ENCODE data around the gene ADAMTS3. TPM values are rescaled to one million over a fixed set of nuclear protein-coding genes. Genes with fewer than 3 reads are reported as not detected.

Gene ADAMTS3
- total RNA-seq, 3 donors from 2014 or later, result 0.17 to 0.57 (median 0.41) TPM

DNA sequence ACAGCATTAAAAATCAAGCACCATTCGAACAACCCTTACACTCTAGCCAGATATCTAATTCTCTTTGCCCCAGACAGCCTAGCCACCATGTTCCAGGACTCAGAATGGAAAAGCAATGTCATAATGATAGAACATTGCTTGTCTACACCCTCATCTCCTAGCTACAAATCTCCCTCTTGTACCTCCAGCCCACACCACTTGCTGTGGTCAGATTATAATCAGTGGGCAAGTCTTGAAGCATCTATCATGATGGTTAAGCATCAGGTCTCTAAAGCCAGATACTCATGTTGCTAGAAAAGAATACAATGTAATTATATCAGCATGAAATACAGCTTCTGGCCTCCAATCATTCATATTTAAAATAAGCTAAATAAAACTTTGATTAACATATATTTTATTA, 268.9 kb downstream of the ADAMTS3 start:
- H3K9me3 ChIP-seq, result no peaks in the 10 kb centered on the region
- DNase-seq (no peak), ATAC-seq (no peak)
- H3K4me3 ChIP-seq, result no peak overlapping the region
- intact Hi-C loops (cut with DNase I, micrococcal nuclease), result no loop called here
- H3K4me1 ChIP-seq (ENCODE audit: low read depth), result no peaks in the 10 kb centered on the region
- TF ChIP-seq, protein P1, sequence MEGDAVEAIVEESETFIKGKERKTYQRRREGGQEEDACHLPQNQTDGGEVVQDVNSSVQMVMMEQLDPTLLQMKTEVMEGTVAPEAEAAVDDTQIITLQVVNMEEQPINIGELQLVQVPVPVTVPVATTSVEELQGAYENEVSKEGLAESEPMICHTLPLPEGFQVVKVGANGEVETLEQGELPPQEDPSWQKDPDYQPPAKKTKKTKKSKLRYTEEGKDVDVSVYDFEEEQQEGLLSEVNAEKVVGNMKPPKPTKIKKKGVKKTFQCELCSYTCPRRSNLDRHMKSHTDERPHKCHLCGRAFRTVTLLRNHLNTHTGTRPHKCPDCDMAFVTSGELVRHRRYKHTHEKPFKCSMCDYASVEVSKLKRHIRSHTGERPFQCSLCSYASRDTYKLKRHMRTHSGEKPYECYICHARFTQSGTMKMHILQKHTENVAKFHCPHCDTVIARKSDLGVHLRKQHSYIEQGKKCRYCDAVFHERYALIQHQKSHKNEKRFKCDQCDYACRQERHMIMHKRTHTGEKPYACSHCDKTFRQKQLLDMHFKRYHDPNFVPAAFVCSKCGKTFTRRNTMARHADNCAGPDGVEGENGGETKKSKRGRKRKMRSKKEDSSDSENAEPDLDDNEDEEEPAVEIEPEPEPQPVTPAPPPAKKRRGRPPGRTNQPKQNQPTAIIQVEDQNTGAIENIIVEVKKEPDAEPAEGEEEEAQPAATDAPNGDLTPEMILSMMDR (IDR thresholded peaks at IDR 0.05), result no peak
- no peaks in the 10 kb centered on the region for H3K36me3 ChIP-seq (ENCODE audit: low read depth)

DNA sequence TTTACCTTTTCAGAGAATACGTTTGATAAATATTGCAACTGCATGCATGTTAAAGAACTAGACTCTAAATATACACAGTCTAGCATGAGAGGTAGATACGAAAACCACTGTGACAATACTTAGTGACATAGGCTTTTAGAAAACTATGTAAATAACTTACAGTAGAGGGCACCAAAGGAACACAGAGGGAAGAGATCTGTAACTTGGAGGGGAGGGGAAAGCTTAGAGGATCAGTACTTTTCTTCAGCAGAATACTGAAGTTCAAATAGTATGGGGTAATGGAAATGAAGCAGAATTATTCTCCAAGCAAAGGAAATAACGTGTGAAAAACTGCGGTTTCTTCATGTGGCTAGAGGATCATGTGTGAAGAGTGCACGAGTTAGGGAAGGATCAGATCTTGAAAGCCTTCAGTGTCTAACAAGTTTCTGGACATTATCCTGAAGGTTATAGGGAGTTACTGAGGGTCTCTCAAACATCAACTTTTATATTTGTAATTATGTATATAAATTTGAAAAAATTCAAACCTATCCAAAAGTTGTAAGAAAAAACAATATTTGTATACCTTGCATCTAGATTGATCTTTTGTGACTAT, 273.0 kb downstream of the ADAMTS3 start:
- Histone ChIP-seq H3K4me1 (ENCODE audit: low read depth) (no peaks in the 10 kb centered on the region), H3K36me3 (ENCODE audit: low read depth) (no peaks in the 10 kb centered on the region), H3K4me3 (no peak overlapping the region), H3K9me3 (no peaks in the 10 kb centered on the region)
- intact Hi-C loops (cut with DNase I, micrococcal nuclease), result no loop called here
- DNase-seq, result no peak
- peak; percentile 53 for ATAC-seq
- TF ChIP-seq, protein P1 (IDR thresholded peaks at IDR 0.05), result no peak

DNA sequence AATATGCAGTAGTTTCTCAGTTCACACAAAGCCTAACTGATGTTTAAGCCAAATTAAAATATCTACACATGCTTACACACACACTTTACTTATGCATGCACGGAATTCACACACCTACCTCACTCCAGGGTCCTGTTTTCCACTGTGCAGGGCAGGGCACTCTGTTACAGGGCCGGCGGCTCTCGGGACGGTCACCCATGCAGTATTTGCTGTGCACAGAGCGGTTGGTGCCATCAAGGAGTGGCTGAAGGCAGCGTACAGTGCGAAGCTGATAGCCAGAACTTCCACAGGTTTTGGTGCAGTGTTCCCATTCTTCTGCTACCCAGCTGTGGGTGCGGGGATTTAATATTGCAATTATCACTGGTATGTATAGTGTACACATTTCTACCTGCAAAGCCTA, 278.3 kb downstream of the ADAMTS3 start:
- intact Hi-C loops (cut with DNase I, micrococcal nuclease), result no loop called here
- ATAC-seq, result no peak
- TF ChIP-seq, protein P1 (IDR thresholded peaks at IDR 0.05), result no peak

DNA sequence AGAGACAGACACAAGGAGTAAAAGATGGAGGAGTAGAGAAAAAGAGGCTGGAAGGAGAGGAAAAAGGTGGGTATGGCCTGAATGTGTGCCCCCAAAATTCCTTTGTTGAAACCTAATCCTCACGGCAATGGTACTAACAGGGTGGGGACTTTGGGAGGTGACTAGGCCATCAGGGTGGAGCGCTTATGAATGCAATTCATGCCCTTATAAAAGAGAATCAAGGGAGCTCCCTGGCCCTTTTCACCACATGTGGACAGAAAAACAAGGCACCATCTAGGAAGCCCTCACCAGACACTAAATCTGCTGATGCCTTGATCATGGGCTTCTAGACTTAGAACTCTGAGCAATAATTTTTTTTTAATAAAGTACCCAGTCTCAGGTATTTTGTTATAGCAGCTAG, 282.1 kb downstream of the ADAMTS3 start:
- intact Hi-C loops (cut with DNase I, micrococcal nuclease), result no loop called here
- no peak overlapping the region for H3K4me3 ChIP-seq

More for the DNA sequence above, 278.3 kb downstream of the ADAMTS3 start:
- Histone ChIP-seq H3K4me3 (no peak overlapping the region), H3K4me1 (ENCODE audit: low read depth) (no peaks in the 10 kb centered on the region), H3K9me3 (no peaks in the 10 kb centered on the region), H3K36me3 (ENCODE audit: low read depth) (no peaks in the 10 kb centered on the region)
- no peak for DNase-seq

DNA sequence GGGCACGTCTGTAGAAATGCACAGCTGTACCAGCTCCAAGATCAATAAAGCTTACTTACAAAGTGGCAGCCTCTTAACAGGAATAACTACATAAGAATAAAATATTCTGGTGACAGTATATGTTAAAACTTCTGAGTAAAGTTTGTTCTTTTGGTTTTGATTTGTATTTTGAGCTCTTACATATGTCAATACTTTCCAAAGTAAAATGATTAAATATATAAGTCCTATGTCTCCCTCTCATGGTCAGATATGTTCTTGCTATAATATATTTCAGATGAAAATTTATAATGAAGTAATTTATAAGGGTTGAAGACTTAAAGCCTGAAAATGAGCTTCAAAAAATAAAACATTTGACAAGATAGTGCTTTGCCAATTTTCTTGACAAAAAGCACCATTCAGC, 282.8 kb downstream of the ADAMTS3 start:
- TF ChIP-seq, protein P1 (IDR thresholded peaks at IDR 0.05), result no peak
- no peaks in the 10 kb centered on the region for H3K9me3 ChIP-seq
- no peak for DNase-seq
- no peak overlapping the region for H3K4me3 ChIP-seq
- ATAC-seq, result no peak
- intact Hi-C loops (cut with DNase I, micrococcal nuclease), result no loop called here
- H3K36me3 ChIP-seq (ENCODE audit: low read depth), result no peaks in the 10 kb centered on the region
- no peaks in the 10 kb centered on the region for H3K4me1 ChIP-seq (ENCODE audit: low read depth)

More for the DNA sequence above, 282.1 kb downstream of the ADAMTS3 start:
- DNase-seq (no peak), ATAC-seq (no peak)
- H3K9me3 ChIP-seq, result no peaks in the 10 kb centered on the region
- H3K4me1 ChIP-seq (ENCODE audit: low read depth), result no peaks in the 10 kb centered on the region
- TF ChIP-seq, protein P1 (IDR thresholded peaks at IDR 0.05), result no peak
- H3K36me3 ChIP-seq (ENCODE audit: low read depth), result no peaks in the 10 kb centered on the region

DNA sequence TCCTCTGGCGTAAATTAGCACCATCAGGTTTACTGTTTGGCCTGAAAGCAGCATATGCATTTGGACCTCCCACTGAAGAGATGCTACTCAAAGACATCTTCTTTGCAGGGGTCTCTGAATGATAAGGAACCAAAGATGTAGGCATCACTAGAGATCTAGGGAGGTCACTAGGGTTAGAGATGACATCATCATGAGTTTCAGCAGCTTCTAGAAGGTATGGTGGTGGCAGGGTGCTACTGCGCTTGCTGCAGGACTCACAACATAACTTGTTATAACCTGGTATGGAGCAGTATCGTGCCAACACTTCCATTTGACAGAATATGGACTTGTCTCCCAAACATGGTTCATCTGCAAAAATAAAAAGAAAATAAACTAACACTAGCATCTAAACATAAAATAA, 285.7 kb downstream of the ADAMTS3 start:
- no peaks in the 10 kb centered on the region for H3K36me3 ChIP-seq (ENCODE audit: low read depth)
- H3K9me3 ChIP-seq, result no peaks in the 10 kb centered on the region
- TF ChIP-seq, protein P1 (IDR thresholded peaks at IDR 0.05), result no peak
- DNase-seq (no peak), ATAC-seq (no peak)
- no peak overlapping the region for H3K4me3 ChIP-seq
- H3K4me1 ChIP-seq (ENCODE audit: low read depth), result no peaks in the 10 kb centered on the region
- intact Hi-C loops (cut with DNase I, micrococcal nuclease), result no loop called here
